GM12892 (cell line): Measurements from ENCODE around the gene FST.

Experiments
- POLR2A ChIP-seq: IDR thresholded peaks from 2 replicates; pipeline ENCODE4 v1.6.1; 2011; ENCODE audit warnings: low read depth, low read length, control low read depth
- POLR2AphosphoS5 ChIP-seq: IDR thresholded peaks from 2 replicates; pipeline ENCODE4 v1.6.1; 2011; ENCODE audit warnings: low read depth, low read length, control low read depth
- TAF1 ChIP-seq: IDR thresholded peaks from 2 replicates; pipeline ENCODE4 v1.6.1; 2011; ENCODE audit warnings: low read depth, mild to moderate bottlenecking, control low read depth, low read length, borderline replicate concordance

GRCh38 chr5:53501054-53501453, 20.6 kb downstream of the FST start:
- TF ChIP-seq POLR2A (no peak), TAF1 (no peak), POLR2AphosphoS5 (no peak)
